Measurements from ENCODE around the gene PTN.

- TF ChIP-seq, protein P1, sequence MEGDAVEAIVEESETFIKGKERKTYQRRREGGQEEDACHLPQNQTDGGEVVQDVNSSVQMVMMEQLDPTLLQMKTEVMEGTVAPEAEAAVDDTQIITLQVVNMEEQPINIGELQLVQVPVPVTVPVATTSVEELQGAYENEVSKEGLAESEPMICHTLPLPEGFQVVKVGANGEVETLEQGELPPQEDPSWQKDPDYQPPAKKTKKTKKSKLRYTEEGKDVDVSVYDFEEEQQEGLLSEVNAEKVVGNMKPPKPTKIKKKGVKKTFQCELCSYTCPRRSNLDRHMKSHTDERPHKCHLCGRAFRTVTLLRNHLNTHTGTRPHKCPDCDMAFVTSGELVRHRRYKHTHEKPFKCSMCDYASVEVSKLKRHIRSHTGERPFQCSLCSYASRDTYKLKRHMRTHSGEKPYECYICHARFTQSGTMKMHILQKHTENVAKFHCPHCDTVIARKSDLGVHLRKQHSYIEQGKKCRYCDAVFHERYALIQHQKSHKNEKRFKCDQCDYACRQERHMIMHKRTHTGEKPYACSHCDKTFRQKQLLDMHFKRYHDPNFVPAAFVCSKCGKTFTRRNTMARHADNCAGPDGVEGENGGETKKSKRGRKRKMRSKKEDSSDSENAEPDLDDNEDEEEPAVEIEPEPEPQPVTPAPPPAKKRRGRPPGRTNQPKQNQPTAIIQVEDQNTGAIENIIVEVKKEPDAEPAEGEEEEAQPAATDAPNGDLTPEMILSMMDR (IDR thresholded peaks at IDR 0.05; ENCODE audit: low read length): no peak
- no peak for TF ChIP-seq EZH2 (optimal IDR thresholded peaks at IDR 0.05; ENCODE audit: low read depth, low read length)
These were observed 100.9 kb downstream of the PTN start for GRCh38 chr7:137242616-137243015.
